HCT116 (cell line): ENCODE measurements around the gene PITPNC1.

Source experiments
- ATF3 ChIP-seq: IDR thresholded peaks from 2 replicates; pipeline ENCODE4 v1.6.1; 2012
- CEBPB ChIP-seq: IDR thresholded peaks from 2 replicates; pipeline ENCODE4 v1.6.1; 2012; ENCODE audit warnings: low read depth
- CTCF ChIP-seq, 3 experiments: fragments of 200-600 bp in 1 of 3; sonication (generic) in 1 of 3; IDR thresholded peaks in 2 of 3; conservative IDR thresholded peaks in 1 of 3; 2 replicates each; pipeline ENCODE4 v1.5.1; 2012 to 2017; ENCODE audit warnings: low read depth in 2 of 3, low read length in 2 of 3, antibody characterized with exemption in 1 of 3, borderline replicate concordance in 1 of 3, control low read depth in 1 of 3, mild to moderate bottlenecking in 1 of 3, mixed read lengths in 1 of 3, mixed run types in 1 of 3, moderate library complexity in 1 of 3; ENCODE audit not compliant: insufficient read depth in 1 of 3
- ELF1 ChIP-seq: IDR thresholded peaks from 2 replicates; pipeline ENCODE4 v1.6.1; 2012; ENCODE audit warnings: low read depth, borderline replicate concordance
- EZH2 ChIP-seq: fragments of 200-600 bp; sonication (generic); IDR thresholded peaks from 2 replicates; pipeline ENCODE4 v1.6.1; 2017; ENCODE audit warnings: antibody characterized with exemption, mixed run types
- EZH2phosphoT487 ChIP-seq: fragments of 200-600 bp; IDR thresholded peaks from 2 replicates; pipeline ENCODE4 v1.6.1; 2018; ENCODE audit warnings: antibody characterized with exemption, borderline replicate concordance
- MAX ChIP-seq: IDR thresholded peaks from 2 replicates; pipeline ENCODE4 v1.6.1; 2012
- POLR2A ChIP-seq: IDR thresholded peaks from 2 replicates; pipeline ENCODE4 v1.7.0; 2011; ENCODE audit warnings: borderline replicate concordance; ENCODE audit not compliant: insufficient read depth, insufficient read length; ENCODE audit errors: extremely low read depth
- POLR2AphosphoS5 ChIP-seq: IDR thresholded peaks from 2 replicates; pipeline ENCODE4 v1.6.1; 2011; ENCODE audit warnings: mild to moderate bottlenecking, low read depth, low read length, moderate library complexity
- SIN3A ChIP-seq: IDR thresholded peaks from 2 replicates; pipeline ENCODE4 v1.6.1; 2012; ENCODE audit warnings: low read depth
- SP1 ChIP-seq: IDR thresholded peaks from 2 replicates; pipeline ENCODE4 v1.6.1; 2012; ENCODE audit warnings: low read depth
- ZNF274 ChIP-seq: fragments of 200-500 bp; sonication (Bioruptor generic); IDR thresholded peaks from 2 replicates; pipeline ENCODE4 v1.6.1; 2014; ENCODE audit warnings: mild to moderate bottlenecking, low read depth, low read length, inconsistent platforms

- TF ChIP-seq CTCF (IDR thresholded peaks at IDR 0.05 in 2 of 3, conservative IDR thresholded peaks at IDR 0.05 in 1 of 3; ENCODE audit: borderline replicate concordance in 1 of 3, insufficient read depth in 1 of 3, low read depth in 2 of 3, low read length in 2 of 3) (no peak), POLR2AphosphoS5 (no peak), POLR2A (no peak), EZH2phosphoT487 (no peak), ZNF274 (no peak), ATF3 (no peak), CEBPB (no peak), EZH2 (no peak), MAX (no peak), SIN3A (no peak), SP1 (no peak), ELF1 (no peak)
Measured at GRCh38 chr17:67511012-67511411, 133.9 kb downstream of the PITPNC1 start.
